ENCODE data around the gene EFHB.

DNA sequence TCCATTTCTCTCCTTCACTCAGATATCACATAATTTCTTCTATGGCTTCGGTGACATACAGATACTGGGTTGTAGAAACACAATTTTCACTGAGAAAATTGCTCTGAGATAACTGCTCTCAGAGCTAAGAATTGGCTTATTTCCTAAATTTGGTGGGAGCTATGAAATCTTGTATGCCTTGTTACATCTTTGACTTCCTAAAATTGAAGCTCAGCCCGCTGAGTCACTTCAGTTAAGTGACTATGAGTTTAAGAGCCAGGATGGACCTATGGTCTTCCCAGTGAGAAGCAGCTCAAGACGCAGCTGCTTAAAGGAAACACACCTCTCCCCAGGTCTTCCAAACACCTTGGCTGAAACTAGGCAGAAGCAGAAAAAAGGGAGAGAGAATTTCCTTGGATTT is 56.4 kb downstream of the EFHB start:
- TF ChIP-seq, protein P1, sequence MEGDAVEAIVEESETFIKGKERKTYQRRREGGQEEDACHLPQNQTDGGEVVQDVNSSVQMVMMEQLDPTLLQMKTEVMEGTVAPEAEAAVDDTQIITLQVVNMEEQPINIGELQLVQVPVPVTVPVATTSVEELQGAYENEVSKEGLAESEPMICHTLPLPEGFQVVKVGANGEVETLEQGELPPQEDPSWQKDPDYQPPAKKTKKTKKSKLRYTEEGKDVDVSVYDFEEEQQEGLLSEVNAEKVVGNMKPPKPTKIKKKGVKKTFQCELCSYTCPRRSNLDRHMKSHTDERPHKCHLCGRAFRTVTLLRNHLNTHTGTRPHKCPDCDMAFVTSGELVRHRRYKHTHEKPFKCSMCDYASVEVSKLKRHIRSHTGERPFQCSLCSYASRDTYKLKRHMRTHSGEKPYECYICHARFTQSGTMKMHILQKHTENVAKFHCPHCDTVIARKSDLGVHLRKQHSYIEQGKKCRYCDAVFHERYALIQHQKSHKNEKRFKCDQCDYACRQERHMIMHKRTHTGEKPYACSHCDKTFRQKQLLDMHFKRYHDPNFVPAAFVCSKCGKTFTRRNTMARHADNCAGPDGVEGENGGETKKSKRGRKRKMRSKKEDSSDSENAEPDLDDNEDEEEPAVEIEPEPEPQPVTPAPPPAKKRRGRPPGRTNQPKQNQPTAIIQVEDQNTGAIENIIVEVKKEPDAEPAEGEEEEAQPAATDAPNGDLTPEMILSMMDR (tag by site-specific recombination; IDR thresholded peaks at IDR 0.05), result no peak
- TF ChIP-seq ZNF155 (tag by site-specific recombination; IDR thresholded peaks at IDR 0.05) (no peak), ZNF311 (tag by site-specific recombination; IDR thresholded peaks at IDR 0.05; ENCODE audit: borderline replicate concordance) (no peak), EGR2 (tag by site-specific recombination; IDR thresholded peaks at IDR 0.05; ENCODE audit: low read depth) (no peak), ZNF274 (IDR thresholded peaks at IDR 0.05; ENCODE audit: low read length) (no peak), ZNF274 (tag by site-specific recombination; IDR thresholded peaks at IDR 0.05; ENCODE audit: borderline replicate concordance) (no peak), ZBTB8A (tag by site-specific recombination; IDR thresholded peaks at IDR 0.05) (no peak), MEIS1 (CRISPR knock-in tag; IDR thresholded peaks at IDR 0.05; ENCODE audit: borderline replicate concordance) (no peak), ZBTB17 (tag by site-specific recombination; IDR thresholded peaks at IDR 0.05) (no peak), ZFP37 (tag by site-specific recombination; IDR thresholded peaks at IDR 0.05) (no peak), ZNF549 (tag by site-specific recombination; IDR thresholded peaks at IDR 0.05) (no peak)
- TF ChIP-seq, protein P2, sequence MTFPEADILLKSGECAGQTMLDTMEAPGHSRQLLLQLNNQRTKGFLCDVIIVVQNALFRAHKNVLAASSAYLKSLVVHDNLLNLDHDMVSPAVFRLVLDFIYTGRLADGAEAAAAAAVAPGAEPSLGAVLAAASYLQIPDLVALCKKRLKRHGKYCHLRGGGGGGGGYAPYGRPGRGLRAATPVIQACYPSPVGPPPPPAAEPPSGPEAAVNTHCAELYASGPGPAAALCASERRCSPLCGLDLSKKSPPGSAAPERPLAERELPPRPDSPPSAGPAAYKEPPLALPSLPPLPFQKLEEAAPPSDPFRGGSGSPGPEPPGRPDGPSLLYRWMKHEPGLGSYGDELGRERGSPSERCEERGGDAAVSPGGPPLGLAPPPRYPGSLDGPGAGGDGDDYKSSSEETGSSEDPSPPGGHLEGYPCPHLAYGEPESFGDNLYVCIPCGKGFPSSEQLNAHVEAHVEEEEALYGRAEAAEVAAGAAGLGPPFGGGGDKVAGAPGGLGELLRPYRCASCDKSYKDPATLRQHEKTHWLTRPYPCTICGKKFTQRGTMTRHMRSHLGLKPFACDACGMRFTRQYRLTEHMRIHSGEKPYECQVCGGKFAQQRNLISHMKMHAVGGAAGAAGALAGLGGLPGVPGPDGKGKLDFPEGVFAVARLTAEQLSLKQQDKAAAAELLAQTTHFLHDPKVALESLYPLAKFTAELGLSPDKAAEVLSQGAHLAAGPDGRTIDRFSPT (tag by site-specific recombination; IDR thresholded peaks at IDR 0.05), result no peak
- TF ChIP-seq, protein P3, sequence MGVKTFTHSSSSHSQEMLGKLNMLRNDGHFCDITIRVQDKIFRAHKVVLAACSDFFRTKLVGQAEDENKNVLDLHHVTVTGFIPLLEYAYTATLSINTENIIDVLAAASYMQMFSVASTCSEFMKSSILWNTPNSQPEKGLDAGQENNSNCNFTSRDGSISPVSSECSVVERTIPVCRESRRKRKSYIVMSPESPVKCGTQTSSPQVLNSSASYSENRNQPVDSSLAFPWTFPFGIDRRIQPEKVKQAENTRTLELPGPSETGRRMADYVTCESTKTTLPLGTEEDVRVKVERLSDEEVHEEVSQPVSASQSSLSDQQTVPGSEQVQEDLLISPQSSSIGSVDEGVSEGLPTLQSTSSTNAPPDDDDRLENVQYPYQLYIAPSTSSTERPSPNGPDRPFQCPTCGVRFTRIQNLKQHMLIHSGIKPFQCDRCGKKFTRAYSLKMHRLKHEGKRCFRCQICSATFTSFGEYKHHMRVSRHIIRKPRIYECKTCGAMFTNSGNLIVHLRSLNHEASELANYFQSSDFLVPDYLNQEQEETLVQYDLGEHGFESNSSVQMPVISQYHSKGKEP (tag by site-specific recombination; IDR thresholded peaks at IDR 0.05), result no peak
- TF ChIP-seq, protein P4, sequence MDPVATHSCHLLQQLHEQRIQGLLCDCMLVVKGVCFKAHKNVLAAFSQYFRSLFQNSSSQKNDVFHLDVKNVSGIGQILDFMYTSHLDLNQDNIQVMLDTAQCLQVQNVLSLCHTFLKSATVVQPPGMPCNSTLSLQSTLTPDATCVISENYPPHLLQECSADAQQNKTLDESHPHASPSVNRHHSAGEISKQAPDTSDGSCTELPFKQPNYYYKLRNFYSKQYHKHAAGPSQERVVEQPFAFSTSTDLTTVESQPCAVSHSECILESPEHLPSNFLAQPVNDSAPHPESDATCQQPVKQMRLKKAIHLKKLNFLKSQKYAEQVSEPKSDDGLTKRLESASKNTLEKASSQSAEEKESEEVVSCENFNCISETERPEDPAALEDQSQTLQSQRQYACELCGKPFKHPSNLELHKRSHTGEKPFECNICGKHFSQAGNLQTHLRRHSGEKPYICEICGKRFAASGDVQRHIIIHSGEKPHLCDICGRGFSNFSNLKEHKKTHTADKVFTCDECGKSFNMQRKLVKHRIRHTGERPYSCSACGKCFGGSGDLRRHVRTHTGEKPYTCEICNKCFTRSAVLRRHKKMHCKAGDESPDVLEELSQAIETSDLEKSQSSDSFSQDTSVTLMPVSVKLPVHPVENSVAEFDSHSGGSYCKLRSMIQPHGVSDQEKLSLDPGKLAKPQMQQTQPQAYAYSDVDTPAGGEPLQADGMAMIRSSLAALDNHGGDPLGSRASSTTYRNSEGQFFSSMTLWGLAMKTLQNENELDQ (tag by site-specific recombination; IDR thresholded peaks at IDR 0.05; ENCODE audit: low read depth), result no peak

All from HEK293 (cell line).